GM23338 (cell line): Measurements from ENCODE around the gene CSF2RB. TPM values are rescaled to one million over a fixed set of nuclear protein-coding genes. Genes with fewer than 3 reads are reported as not detected.

Experiments
- ATAC-seq: fragments of 200-7000 bp; cut with Tn5 transposase; 3 replicates; pipeline ENCODE4 v1.9.1; 2020
- DNase-seq: peaks from one replicate; pipeline ENCODE4 v3.0.0-alpha.2; 2015; ENCODE audit warnings: low spot score
- H2AFZ ChIP-seq: fragments of 200-600 bp; sonication (generic); 2 replicates; pipeline ENCODE4 v1.8.0; 2016; ENCODE audit warnings: antibody characterized with exemption, mild to moderate bottlenecking, moderate library complexity
- H3F3A ChIP-seq: fragments of 200-600 bp; sonication (generic); replicated peaks from 2 replicates; pipeline ENCODE4 v1.8.0; 2017; ENCODE audit warnings: antibody characterized with exemption, mixed run types, low read depth
- H3K27ac ChIP-seq: fragments of 200-600 bp; sonication (generic); 2 replicates; pipeline ENCODE4 v1.6.1; 2016; ENCODE audit warnings: low read depth
- H3K27me3 ChIP-seq: fragments of 200-600 bp; sonication (generic); 2 replicates; pipeline ENCODE4 v1.8.0; 2016; ENCODE audit warnings: mild to moderate bottlenecking, mixed run types, moderate library complexity; ENCODE audit not compliant: insufficient read depth
- H3K36me3 ChIP-seq: fragments of 200-600 bp; sonication (generic); 2 replicates; pipeline ENCODE4 v1.8.0; 2016; ENCODE audit warnings: mild to moderate bottlenecking; ENCODE audit not compliant: insufficient read depth
- H3K4me1 ChIP-seq: fragments of 200-600 bp; sonication (generic); 2 replicates; pipeline ENCODE4 v1.8.0; 2016; ENCODE audit warnings: mild to moderate bottlenecking, moderate library complexity; ENCODE audit not compliant: insufficient read depth
- H3K4me2 ChIP-seq: fragments of 200-600 bp; sonication (generic); 2 replicates; pipeline ENCODE4 v1.7.1; 2017; ENCODE audit warnings: mixed run types
- H3K4me3 ChIP-seq: fragments of 200-600 bp; sonication (generic); 2 replicates; pipeline ENCODE4 v1.6.1; 2016; ENCODE audit warnings: mixed run types
- H3K79me2 ChIP-seq: fragments of 200-600 bp; sonication (generic); replicated peaks from 2 replicates; pipeline ENCODE4 v1.8.0; 2017; ENCODE audit warnings: mild to moderate bottlenecking; ENCODE audit not compliant: insufficient read depth
- H3K9me2 ChIP-seq: fragments of 200-600 bp; sonication (generic); 2 replicates; pipeline ENCODE4 v1.8.0; 2017; ENCODE audit not compliant: insufficient read depth
- H4K20me1 ChIP-seq: fragments of 200-600 bp; sonication (generic); replicated peaks from 2 replicates; pipeline ENCODE4 v1.8.0; 2017; ENCODE audit warnings: mild to moderate bottlenecking; ENCODE audit not compliant: insufficient read depth
- H3K27ac Mint-ChIP-seq: 2 replicates; pipeline ENCODE4 v1.8.0; 2020; ENCODE audit warnings: inconsistent platforms, mild to moderate bottlenecking, moderate library complexity, mixed read lengths
- H3K27me3 Mint-ChIP-seq: 3 replicates; pipeline ENCODE4 v1.8.0; 2022; ENCODE audit warnings: low read depth, mild to moderate bottlenecking, moderate library complexity, mixed read lengths, inconsistent platforms; ENCODE audit not compliant: insufficient read depth, poor library complexity
- H3K36me3 Mint-ChIP-seq: 3 replicates; pipeline ENCODE4 v1.8.0; 2021; ENCODE audit warnings: low read depth, mild to moderate bottlenecking, inconsistent platforms, moderate library complexity, mixed read lengths
- H3K4me1 Mint-ChIP-seq: 3 replicates; pipeline ENCODE4 v1.8.0; 2020; ENCODE audit warnings: mild to moderate bottlenecking, inconsistent platforms, mixed read lengths
- H3K4me3 Mint-ChIP-seq: 3 replicates; pipeline ENCODE4 v1.8.0; 2021; ENCODE audit warnings: moderate library complexity, mild to moderate bottlenecking, inconsistent platforms, mixed read lengths
- H3K9me3 Mint-ChIP-seq: 3 replicates; pipeline ENCODE4 v1.8.0; 2020; ENCODE audit warnings: moderate library complexity, mild to moderate bottlenecking, inconsistent platforms, mixed read lengths
- CREB1 ChIP-seq: fragments of 250-450 bp; sonication (Bioruptor Pico); IDR thresholded peaks from 2 replicates; pipeline ENCODE4 v1.5.0; 2020; ENCODE audit warnings: low read depth, mild to moderate bottlenecking, moderate library complexity
- ETS1 ChIP-seq: IDR thresholded peaks from 2 replicates; pipeline ENCODE4 v1.6.1; 2016; ENCODE audit warnings: antibody characterized with exemption
- EZH2 ChIP-seq: fragments of 200-600 bp; sonication (generic); IDR thresholded peaks from one replicate; pipeline ENCODE4 v1.8.0; 2017; ENCODE audit warnings: antibody characterized with exemption, mild to moderate bottlenecking, low read depth; ENCODE audit not compliant: unreplicated experiment
- EZH2phosphoT487 ChIP-seq: fragments of 200-600 bp; sonication (generic); IDR thresholded peaks from one replicate; pipeline ENCODE4 v1.8.1; 2018; ENCODE audit warnings: antibody characterized with exemption; ENCODE audit not compliant: unreplicated experiment
- JUNB ChIP-seq: IDR thresholded peaks from one replicate; pipeline ENCODE4 v1.6.1; 2016; ENCODE audit warnings: antibody characterized with exemption; ENCODE audit not compliant: unreplicated experiment
- NANOG ChIP-seq: IDR thresholded peaks from 2 replicates; pipeline ENCODE4 v1.6.1; 2016; ENCODE audit warnings: antibody characterized with exemption, borderline replicate concordance
- POLR2AphosphoS5 ChIP-seq: IDR thresholded peaks from 2 replicates; pipeline ENCODE4 v1.6.1; 2016; ENCODE audit warnings: antibody characterized with exemption, low read depth
- REST ChIP-seq: IDR thresholded peaks from one replicate; pipeline ENCODE4 v1.6.1; 2018; ENCODE audit warnings: antibody characterized with exemption; ENCODE audit not compliant: unreplicated experiment
- STAT1 ChIP-seq: IDR thresholded peaks from one replicate; pipeline ENCODE4 v1.6.1; 2016; ENCODE audit warnings: antibody characterized with exemption; ENCODE audit not compliant: unreplicated experiment
- ZNF114 ChIP-seq: fragments of 250-450 bp; sonication (Bioruptor Pico); IDR thresholded peaks from 2 replicates; pipeline ENCODE4 v1.5.0; 2020; ENCODE audit warnings: mild to moderate bottlenecking, moderate library complexity
- ZNF331 ChIP-seq: fragments of 250-450 bp; sonication (Bioruptor Pico); IDR thresholded peaks from 2 replicates; pipeline ENCODE4 v1.5.0; 2020; ENCODE audit warnings: low read depth, mild to moderate bottlenecking, moderate library complexity
- polyA plus RNA-seq: library from polyadenylated mRNA; unstranded; fragments of >200 nt; fragmentation: Nextera tagmentation; extraction: Ambion mirVana; gene quantifications from 2 replicates; pipeline ENCODE4 v1.2.1, GENCODE V29; 2016
- total RNA-seq: library from RNA; depleted of rRNA; stranded (reverse); fragments of >200 nt; shearing (Covaris generic); gene quantifications from 2 replicates; pipeline ENCODE4 v1.2.3, GENCODE V29; 2014
- TF ChIP-seq, protein P1 (sequence below): fragments of 250-450 bp; sonication (Bioruptor Pico); IDR thresholded peaks from 2 replicates; pipeline ENCODE4 v1.5.0; 2020; ENCODE audit warnings: mild to moderate bottlenecking, moderate library complexity
- TF ChIP-seq, protein P2 (sequence below), 2 experiments: fragments of 200-600 bp in 1 of 2; sonication (generic) in 1 of 2; conservative IDR thresholded peaks; 2 replicates each; pipeline versions ENCODE4 v1.5.1 to v1.6.1; 2016 to 2017; ENCODE audit warnings: antibody characterized with exemption in 2 of 2, low read depth in 2 of 2, mild to moderate bottlenecking in 2 of 2, moderate library complexity in 1 of 2

Gene CSF2RB
- total and polyA plus RNA-seq, 2 experiments from 2014 or later: not detected

DNA sequence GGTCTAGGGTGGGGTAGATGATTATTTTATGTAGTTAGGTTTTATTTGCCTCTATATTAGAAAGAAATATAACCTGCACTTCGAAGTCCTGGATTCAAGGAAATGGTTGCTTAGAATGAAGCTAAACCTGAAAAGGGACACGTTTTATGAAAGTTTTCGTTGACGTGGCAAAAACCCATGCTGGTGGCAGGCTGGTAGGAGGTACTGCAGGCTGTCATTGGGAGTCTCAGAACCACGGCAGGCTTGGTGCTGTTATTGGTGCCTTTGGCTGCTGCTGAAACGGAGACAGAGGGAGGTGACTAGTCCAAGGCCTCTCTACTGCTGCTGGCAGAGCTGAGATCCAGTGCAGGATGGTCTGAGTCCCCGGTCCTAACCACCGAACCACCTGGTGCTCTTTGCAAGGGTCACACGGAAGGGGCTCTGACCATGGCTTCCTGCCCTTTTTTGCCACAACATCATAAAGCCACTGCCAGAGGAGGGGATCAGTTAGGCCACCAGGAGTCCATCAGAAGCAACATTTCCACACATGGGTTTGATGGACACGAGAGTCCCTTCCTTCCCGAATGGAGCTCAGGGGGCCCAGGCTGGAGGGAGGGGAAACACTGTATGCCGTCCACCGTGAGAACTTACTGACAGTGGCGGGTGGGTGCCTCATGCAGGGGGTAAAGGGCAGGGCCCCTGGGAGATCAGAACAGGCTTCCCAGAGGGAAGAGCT is 13.4 kb downstream of the CSF2RB start:
- H3K9me3 Mint-ChIP-seq: no peaks in the 10 kb centered on the region; the same call in 2 of the 3 replicates
- H3K27me3 Mint-ChIP-seq: peaks cover 18% of the 10 kb centered on the region
- Histone ChIP-seq H3K9me2 (no peaks in the 10 kb centered on the region), H3K4me2 (no peak overlapping the region), H3K79me2 (no peaks in the 10 kb centered on the region), H3K27ac (no peak overlapping the region), H3K4me3 (no peak overlapping the region), H2AFZ (no peak overlapping the region), H3K27me3 (no peaks in the 10 kb centered on the region), H3K4me1 (no peaks in the 10 kb centered on the region), H3F3A (no peaks in the 10 kb centered on the region), H3K36me3 (no peaks in the 10 kb centered on the region), H4K20me1 (no peaks in the 10 kb centered on the region)
- H3K4me1 Mint-ChIP-seq: peaks cover 4% of the 10 kb centered on the region; the same call in 2 of the 3 replicates
- no peak for ATAC-seq
- TF ChIP-seq JUNB (no peak), ZNF331 (CRISPR knock-in tag) (no peak), NANOG (no peak), ETS1 (no peak), POLR2AphosphoS5 (no peak), REST (no peak), ZNF114 (no peak), CREB1 (CRISPR knock-in tag) (no peak), STAT1 (no peak), EZH2 (no peak), EZH2phosphoT487 (no peak)
- TF ChIP-seq, protein P1, sequence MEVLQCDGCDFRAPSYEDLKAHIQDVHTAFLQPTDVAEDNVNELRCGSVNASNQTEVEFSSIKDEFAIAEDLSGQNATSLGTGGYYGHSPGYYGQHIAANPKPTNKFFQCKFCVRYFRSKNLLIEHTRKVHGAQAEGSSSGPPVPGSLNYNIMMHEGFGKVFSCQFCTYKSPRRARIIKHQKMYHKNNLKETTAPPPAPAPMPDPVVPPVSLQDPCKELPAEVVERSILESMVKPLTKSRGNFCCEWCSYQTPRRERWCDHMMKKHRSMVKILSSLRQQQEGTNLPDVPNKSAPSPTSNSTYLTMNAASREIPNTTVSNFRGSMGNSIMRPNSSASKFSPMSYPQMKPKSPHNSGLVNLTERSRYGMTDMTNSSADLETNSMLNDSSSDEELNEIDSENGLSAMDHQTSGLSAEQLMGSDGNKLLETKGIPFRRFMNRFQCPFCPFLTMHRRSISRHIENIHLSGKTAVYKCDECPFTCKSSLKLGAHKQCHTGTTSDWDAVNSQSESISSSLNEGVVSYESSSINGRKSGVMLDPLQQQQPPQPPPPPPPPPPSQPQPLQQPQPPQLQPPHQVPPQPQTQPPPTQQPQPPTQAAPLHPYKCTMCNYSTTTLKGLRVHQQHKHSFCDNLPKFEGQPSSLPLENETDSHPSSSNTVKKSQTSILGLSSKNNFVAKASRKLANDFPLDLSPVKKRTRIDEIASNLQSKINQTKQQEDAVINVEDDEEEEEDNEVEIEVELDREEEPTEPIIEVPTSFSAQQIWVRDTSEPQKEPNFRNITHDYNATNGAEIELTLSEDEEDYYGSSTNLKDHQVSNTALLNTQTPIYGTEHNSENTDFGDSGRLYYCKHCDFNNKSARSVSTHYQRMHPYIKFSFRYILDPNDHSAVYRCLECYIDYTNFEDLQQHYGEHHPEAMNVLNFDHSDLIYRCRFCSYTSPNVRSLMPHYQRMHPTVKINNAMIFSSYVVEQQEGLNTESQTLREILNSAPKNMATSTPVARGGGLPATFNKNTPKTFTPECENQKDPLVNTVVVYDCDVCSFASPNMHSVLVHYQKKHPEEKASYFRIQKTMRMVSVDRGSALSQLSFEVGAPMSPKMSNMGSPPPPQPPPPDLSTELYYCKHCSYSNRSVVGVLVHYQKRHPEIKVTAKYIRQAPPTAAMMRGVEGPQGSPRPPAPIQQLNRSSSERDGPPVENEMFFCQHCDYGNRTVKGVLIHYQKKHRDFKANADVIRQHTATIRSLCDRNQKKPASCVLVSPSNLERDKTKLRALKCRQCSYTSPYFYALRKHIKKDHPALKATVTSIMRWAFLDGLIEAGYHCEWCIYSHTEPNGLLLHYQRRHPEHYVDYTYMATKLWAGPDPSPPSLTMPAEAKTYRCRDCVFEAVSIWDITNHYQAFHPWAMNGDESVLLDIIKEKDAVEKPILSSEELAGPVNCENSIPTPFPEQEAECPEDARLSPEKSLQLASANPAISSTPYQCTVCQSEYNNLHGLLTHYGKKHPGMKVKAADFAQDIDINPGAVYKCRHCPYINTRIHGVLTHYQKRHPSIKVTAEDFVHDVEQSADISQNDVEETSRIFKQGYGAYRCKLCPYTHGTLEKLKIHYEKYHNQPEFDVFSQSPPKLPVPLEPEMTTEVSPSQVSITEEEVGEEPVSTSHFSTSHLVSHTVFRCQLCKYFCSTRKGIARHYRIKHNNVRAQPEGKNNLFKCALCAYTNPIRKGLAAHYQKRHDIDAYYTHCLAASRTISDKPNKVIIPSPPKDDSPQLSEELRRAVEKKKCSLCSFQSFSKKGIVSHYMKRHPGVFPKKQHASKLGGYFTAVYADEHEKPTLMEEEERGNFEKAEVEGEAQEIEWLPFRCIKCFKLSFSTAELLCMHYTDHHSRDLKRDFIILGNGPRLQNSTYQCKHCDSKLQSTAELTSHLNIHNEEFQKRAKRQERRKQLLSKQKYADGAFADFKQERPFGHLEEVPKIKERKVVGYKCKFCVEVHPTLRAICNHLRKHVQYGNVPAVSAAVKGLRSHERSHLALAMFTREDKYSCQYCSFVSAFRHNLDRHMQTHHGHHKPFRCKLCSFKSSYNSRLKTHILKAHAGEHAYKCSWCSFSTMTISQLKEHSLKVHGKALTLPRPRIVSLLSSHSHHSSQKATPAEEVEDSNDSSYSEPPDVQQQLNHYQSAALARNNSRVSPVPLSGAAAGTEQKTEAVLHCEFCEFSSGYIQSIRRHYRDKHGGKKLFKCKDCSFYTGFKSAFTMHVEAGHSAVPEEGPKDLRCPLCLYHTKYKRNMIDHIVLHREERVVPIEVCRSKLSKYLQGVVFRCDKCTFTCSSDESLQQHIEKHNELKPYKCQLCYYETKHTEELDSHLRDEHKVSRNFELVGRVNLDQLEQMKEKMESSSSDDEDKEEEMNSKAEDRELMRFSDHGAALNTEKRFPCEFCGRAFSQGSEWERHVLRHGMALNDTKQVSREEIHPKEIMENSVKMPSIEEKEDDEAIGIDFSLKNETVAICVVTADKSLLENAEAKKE (CRISPR knock-in tag): no peak
- TF ChIP-seq, protein P2, sequence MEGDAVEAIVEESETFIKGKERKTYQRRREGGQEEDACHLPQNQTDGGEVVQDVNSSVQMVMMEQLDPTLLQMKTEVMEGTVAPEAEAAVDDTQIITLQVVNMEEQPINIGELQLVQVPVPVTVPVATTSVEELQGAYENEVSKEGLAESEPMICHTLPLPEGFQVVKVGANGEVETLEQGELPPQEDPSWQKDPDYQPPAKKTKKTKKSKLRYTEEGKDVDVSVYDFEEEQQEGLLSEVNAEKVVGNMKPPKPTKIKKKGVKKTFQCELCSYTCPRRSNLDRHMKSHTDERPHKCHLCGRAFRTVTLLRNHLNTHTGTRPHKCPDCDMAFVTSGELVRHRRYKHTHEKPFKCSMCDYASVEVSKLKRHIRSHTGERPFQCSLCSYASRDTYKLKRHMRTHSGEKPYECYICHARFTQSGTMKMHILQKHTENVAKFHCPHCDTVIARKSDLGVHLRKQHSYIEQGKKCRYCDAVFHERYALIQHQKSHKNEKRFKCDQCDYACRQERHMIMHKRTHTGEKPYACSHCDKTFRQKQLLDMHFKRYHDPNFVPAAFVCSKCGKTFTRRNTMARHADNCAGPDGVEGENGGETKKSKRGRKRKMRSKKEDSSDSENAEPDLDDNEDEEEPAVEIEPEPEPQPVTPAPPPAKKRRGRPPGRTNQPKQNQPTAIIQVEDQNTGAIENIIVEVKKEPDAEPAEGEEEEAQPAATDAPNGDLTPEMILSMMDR (conservative IDR thresholded peaks at IDR 0.05; ENCODE audit: low read depth in 2 of 2): no peak
- H3K27ac Mint-ChIP-seq: no peak overlapping the region
- H3K36me3 Mint-ChIP-seq: no peaks in the 10 kb centered on the region; the same call in 2 of the 3 replicates
- no peak for DNase-seq
- no peak overlapping the region for H3K4me3 Mint-ChIP-seq
